ENCODE results near the gene INTS15. TPM values are rescaled to one million over a fixed set of nuclear protein-coding genes. Genes with fewer than 3 reads are reported as not detected.
"Not testable (repeated sequence)": the region's sequence is repeated elsewhere in the genome, so short reads cannot be mapped to it uniquely, and the experiment has no call there.

Gene INTS15
- polyA plus RNA-seq, 1 donor: 23.5 TPM

DNA sequence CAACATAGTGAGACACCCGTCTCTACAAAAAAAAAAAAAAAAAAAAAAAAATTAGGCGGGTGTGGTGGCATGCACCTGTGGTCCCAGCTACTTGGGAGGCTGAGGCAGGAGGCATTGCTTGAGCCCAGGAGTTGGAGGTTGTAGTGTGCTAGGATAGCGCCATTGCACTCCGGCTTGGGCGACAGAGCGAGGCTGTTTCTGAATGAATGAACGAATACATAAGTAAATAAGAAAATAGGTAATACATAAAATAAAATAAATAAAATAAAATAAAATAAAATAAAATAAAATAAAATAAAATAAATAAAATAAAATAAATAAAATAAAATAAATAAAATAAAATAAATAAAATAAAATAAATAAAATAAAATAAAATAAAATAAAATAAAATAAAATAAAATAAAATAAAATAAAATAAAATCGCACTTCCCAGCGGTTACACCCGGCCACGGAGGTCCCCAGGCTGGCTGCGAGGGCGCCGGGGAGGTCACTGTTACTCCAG, 12.9 kb upstream of the INTS15 start:
- DNase-seq (ENCODE audit: low read depth): not testable (repeated sequence)

DNA sequence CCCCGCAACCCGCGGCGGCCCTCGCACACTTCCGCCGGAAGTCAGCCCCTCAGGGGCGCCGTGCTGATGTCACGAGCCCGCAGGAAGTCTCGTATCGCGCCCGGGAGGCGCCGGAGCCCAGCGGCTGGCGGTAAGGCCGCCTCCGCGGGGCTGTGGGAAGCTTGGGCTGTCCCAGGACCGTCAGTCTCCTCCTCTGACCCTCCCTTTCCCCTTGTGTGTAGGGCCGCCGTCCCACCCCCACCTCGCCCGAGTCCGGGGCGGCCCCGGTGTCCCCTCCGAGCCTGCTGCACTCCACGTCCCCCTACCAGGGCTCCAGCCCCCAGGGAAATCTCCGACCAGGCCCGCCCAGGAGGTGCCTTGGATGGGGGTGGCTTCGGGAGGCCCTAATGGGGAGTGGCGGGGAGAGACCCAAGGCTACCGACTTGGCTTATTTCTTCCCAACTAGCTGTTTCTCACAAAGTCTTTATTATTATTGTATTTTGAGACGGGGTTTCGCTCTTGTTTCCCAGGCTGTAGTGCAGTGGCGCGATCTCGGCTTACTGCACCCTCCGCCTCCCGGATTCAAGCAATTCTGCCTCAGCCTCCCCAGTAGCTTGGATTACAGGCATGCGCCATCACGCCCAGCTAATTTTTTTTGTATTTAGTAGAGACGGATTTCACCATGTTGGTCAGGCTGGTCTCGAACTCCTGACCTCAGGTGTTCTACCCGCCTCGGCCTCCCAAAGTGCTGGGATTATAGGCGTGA, 12.3 kb upstream of the INTS15 start, which contains the start of gene ZDHHC4:
Gene ZDHHC4, plus strand, starts transcription at position 86 of the 745 bp plus-strand sequence. CDS start 3,108 bp downstream, outside the sequence.
- peak; percentile 77 for DNase-seq (ENCODE audit: low read depth)

DNA sequence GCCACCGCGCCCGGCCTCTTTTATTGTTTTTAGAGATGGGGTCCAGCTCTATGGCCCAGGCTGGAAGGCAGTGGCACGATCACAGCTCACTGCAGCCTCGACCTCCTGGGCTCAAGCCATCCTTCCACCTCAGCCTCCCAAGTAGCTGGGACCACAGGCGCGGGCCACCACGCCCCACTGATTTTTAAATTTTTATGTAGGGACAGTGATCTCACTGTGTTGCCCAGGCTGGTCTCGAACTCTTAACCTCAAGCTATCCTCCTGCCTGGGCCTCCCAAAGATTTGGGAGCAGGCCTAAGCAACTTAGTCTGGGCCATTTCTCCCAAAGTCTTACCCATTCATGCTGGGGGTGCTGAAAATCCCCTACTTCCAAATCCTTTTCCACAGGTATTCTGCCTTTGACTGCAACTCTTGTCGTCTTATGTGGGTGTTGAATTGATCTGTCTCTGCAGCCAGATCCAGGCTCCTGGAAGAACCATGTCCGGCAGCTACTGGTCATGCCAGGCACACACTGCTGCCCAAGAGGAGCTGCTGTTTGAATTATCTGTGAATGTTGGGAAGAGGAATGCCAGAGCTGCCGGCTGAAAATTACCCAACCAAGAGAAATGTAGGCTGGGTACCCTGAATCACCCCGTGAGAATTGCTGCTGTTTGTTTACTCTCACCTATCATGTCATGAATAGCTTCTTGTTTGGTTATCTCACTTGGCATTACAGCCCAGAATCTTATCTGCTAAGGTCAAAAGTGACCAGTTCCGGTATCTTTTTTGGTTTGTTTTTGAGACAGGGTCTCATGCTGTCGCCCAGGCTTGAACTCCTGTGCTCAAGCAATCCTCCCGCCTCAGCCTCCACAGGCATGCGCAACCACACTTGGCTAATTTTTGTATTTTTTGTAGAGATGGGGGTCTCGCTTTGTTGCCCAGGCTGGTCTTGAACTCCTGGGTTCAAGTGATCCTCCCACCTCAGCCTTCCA, 11.4 kb upstream of the INTS15 start:
- DNase-seq (ENCODE audit: low read depth): no peak

DNA sequence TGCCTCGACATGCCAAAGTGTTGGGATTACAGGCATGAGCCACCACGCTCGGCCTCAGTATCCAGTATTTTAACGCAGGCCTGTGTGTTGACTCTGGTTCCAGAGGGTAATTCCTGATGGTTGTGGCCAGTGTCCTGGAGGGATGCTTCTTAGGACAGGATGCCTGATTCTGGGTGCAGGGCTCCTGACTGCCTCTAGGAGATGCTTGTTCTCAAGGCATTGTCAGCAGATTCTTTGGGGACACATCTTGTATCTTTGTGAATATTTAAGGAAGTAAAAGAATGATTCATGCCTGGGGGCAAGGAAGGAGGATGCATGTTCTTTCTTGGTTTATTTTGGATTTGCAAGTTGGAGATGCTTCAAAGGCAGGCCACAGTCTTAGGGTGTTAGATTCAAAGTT, 10.4 kb upstream of the INTS15 start:
- DNase-seq (ENCODE audit: low read depth): no peak

DNA sequence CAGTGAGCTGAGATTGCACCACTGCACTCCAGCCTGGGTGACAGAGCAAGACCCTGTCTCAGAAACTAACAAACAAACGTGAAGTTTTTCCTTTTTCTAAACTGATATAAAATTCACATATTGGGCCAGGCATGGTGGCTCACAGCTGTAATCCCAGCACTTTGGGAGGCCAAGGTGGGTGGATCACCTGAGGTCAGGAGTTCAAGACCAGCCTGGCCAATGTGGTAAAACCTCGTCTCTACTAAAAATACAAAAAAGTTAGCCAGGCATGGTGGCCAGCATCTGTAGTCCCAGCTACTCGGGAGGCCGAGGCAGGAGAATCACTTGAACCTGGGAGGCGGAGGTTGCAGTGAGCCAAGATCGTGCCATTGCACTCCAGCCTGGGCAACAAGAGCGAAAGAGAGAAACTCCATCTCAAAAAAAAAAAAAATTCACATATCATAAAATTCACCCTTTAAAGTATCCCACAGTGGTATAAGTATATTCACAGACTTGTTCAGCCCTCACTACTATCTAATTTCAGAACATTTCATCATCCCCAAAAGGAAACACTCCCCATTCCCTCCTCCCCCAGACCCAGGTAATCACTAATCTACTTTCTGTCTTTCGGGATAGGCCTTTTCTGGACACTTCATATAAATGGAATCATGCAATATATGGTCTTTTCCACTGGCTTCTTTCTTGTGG, 3.9 kb upstream of the INTS15 start:
- not testable (repeated sequence) for DNase-seq (ENCODE audit: low read depth)

DNA sequence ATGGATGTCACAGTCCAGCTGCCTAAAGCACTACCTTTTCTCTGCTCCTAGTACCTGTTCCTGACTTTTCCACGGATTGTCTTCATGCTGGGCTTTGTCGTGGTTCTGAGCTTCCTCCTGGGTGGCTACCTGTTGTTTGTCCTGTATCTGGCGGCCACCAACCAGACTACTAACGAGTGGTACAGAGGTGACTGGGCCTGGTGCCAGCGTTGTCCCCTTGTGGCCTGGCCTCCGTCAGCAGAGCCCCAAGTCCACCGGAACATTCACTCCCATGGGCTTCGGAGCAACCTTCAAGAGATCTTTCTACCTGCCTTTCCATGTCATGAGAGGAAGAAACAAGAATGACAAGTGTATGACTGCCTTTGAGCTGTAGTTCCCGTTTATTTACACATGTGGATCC, 1.3 kb upstream of the INTS15 start:
- DNase-seq (ENCODE audit: low read depth): no peak

DNA sequence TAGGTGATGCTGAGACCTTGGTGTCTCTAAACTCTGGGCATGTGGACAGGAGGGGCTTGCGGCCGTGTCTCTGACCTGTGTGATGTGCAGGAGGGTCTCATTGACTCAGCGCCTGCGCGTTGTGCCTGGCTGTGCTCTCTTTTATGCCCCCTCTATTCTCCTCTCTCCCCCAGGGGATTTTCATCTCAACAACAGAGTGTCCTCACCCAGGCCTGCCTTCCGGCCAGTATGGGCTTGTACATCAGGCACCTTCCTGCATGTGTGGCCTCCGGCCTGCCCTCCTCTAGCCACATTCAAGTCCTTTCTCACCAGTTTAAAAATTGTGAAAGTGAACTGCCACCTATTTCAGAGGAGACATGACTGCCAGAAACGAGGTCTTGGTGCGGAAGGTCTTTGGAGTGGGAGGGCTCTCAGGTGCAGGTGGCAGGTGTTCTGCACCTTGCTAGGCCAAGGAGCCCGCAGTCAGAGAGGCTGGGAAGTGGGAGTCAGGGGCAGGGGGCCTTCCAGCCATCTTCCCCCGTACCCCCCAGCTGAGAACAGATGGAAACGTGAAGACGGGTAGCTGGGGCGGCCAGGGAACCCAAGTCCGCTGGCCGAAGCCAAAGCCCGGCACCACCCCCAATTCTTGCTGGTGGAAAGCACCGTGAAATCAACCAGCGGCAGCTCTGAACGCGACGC, 531 bp upstream of the INTS15 start:
- no peak for DNase-seq (ENCODE audit: low read depth)

DNA sequence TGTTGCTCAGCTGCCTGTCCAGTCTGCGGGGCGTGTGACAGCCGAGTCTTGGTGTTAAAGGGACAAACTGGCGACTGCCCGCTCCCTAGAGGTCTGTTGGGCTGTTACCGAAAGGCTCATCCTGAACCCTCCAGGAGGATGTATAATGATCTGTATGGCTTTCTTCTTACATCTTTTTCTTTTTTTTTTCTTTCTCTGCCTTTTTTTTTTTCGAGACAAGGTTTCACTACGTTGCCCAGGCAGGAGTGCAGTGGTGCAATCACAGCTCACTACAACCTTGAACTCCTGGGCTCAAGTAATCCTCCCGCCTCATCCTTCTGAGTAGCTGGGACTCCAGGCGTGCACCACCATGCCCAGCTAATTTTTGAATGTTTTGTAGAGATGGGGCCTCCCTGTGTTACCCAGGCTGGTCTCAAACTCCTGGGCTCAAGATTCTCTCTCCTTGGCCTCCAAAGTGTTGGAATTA, 857 bp downstream of the INTS15 start:
- no peak for DNase-seq (ENCODE audit: low read depth)

DNA sequence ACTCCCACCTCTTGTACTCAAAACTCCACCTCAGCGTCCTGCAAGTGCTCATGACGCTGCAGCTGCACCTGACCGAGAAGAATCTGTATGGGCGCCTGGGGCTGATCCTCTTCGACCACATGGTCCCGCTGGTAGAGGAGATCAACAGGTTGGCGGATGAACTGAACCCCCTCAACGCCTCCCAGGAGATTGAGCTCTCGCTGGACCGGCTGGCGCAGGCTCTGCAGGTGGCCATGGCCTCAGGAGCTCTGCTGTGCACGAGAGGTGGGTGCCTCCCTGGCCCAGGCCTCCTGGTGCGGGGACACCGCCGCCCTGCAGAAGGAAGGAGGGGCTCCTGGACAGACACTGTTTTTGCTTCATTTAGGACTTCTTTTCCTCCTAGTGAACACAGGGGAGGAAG, 10.3 kb downstream of the INTS15 start:
- no peak for DNase-seq (ENCODE audit: low read depth)

DNA sequence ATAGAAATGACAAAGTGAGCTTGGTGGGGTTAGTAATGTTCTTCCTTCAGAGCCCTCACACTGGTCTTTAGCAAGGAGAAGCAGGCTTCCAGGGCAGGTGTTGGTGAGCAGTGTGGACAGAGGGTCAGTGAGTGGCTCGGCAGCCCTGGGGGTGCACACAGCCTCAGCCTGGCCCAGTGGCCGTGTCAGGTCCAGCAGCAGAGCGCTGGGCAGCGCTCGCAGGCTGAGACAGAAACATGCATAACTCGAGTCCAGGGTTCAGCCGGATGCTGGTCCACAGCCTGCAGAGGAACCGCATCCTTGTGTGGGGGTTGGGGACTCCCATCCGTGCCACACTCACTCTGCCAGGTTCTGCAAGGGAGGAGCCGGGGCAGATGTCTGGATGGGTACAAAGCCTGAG, 14.6 kb downstream of the INTS15 start:
- DNase-seq (ENCODE audit: low read depth): no peak

DNA sequence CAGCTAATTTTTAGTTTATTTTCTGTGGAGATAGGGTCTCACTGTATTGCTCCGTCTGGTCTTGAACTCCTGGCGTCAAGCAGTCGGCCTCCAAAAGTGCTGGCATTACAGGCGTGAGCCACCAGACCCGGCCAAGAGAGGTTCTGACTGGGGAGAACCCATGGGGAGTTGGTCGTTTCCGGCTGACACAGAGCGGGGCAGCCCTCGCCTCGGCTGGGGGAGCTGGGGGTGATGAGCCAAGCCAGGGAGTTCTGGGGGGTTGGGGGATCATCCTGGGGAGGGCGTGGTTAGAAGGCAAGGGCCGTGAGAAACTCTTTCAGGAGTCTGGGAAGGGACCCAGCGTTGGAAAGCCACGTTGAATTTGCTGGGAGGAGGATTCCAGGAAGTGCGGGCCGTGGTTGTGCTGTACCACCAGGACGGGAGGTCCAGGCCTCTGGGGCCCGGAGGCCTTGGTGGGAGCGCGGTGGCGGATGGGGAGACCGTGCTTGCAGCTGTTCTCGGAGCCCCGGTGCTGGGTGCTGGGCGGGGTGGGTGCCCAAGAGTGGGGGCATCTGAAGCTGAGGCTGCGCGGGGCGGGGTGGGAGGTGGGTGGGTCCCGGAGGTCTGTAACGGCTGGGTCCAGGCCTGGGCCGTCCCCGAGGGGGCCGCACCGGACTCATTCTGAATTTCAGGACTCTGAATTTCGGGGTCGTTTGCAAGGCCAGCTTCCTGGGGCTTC, 17.2 kb downstream of the INTS15 start:
- no peak for DNase-seq (ENCODE audit: low read depth)

DNA sequence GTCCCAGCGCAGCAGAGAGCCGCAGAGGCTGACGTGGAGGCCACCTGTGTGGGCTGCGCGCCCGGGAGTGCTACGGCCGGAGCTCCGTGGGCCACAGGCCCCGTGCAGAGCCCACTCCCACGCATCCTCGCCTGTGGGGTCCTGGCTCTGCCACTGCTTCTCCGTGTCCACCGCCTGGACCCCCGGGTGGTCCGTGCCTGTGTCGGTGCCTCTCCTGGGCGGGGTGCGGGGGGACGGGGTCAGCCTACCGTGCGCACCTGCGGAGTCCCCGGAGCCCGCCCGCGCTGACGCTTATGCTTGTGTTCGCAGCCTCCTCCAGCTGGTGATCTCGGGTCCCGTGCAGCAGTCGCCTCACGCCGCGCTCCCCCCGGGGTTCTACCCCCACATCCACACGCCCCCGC, 17.8 kb downstream of the INTS15 start:
- no peak for DNase-seq (ENCODE audit: low read depth)

DNA sequence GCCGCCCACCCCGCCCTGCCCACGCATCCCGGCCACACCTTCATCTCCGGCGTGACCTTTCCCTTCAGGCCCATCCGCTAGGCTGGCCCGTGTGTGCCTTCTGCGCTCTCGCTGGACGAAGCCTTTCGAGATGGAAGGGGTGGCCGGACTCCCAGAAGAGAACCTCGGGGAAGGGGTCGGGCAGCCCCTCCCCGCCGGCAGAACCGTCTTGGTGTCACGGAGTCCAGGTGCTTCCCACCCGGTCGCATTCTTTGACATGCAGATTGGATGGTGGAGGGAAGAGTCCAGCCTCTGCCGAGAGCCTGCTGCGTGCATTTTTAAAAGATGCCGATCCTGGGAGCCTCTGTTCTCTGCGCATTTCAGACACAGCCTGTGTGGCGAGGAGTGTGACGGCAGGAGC, 18.3 kb downstream of the INTS15 start:
- no peak for DNase-seq (ENCODE audit: low read depth)

DNA sequence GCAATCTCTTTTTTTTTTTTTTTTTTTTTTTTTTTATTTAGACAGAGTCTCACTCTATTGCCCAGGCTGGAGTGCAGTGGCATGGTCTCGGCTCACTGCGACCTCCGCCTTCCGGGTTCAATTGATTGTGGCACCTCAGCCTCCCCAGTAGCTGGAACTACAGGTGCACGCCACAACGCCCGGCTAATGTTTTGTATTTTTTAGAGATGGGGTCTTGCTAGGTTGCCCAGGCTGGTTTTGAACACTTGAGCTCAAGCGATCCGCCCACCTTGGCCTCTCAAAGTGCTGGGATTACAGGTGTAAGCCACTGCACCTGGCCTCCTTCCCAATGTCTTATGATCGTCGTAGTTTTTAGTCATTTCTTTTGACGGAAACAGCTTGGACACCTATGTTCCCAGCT, 19.0 kb downstream of the INTS15 start:
- DNase-seq (ENCODE audit: low read depth): no peak

DNA sequence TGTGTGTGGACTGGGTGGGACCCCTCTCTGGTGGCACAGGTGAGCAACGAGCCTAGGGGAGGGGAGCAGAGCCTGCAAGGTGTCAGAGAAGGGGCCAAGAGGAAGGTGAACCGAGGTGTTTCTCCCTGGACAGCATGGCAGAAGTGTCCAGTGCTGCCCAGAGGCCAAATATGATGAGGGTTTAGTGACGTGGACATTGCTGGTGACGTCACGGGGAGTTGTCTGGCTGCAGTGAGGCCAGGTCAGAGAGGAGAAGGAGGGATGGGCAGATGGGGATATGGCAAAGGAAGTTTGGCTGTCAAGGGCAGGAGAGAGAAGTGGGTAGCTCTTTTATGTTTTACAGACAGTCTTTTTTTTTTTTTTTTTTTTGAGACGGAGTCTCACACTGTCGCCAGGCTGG, 23.0 kb downstream of the INTS15 start:
- DNase-seq (ENCODE audit: low read depth): no peak

DNA sequence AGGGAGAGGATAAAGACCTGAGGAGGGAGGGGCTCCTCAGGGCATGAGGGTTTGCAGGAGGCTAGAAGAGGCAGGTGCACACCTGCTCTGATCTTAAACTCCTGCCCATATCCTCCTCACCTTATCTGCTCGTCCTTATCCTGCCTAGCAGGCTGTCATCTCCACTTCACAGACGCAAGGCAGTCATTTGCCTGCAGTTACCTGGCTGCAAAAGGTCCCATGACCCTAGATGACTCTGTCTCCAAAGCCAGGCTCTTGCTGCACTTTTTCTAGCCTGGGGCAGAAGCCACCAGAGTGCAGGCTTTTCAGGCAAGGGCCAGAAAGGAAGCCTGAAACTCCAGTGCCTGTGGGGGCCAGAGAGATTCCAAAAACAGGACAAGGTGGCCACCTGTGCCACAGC, 23.9 kb downstream of the INTS15 start:
- DNase-seq (ENCODE audit: low read depth): no peak

DNA sequence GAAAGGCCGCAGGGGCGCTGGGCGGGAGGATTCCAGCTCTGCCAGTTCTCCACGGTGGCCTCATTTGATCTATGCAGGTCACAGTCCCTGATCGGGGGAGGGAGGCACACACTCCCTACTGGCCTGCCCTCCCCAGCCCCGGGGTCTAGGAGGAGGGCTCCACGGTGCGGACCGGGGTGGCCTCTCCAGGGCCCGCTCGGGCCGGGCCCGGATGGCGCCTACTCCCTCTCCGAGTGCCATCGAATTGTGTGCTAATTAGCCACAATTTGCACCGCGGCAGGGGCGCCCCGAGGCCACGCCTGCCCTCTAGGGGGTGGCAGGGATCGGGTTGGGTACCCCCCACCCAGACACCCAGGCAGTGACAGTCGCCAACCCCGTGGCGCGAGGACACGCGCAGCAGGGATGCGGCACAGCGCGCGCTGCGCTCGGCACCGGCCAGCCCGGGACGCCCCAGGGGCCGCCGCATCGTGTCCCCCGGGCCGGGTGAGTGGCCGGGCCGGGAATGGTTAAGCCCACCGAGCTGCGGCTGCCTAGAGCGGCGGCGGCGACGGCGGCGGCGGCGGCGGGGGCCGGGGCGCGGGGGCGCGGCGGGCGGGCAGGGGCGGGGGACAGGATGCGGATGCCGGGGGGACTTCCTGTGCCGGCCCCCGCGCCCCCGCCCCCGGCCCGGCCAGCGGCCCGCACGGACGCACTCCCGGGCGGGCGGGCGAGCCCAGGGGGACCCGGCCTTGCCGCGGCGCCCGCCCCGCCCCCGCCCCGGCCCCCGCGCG, 25.3 kb downstream of the INTS15 start, which contains the start of gene ZNF853:
Gene ZNF853, plus strand, starts transcription at position 658 of the 770 bp plus-strand sequence. CDS start 565 bp downstream, outside the sequence.
- no peak for DNase-seq (ENCODE audit: low read depth)

DNA sequence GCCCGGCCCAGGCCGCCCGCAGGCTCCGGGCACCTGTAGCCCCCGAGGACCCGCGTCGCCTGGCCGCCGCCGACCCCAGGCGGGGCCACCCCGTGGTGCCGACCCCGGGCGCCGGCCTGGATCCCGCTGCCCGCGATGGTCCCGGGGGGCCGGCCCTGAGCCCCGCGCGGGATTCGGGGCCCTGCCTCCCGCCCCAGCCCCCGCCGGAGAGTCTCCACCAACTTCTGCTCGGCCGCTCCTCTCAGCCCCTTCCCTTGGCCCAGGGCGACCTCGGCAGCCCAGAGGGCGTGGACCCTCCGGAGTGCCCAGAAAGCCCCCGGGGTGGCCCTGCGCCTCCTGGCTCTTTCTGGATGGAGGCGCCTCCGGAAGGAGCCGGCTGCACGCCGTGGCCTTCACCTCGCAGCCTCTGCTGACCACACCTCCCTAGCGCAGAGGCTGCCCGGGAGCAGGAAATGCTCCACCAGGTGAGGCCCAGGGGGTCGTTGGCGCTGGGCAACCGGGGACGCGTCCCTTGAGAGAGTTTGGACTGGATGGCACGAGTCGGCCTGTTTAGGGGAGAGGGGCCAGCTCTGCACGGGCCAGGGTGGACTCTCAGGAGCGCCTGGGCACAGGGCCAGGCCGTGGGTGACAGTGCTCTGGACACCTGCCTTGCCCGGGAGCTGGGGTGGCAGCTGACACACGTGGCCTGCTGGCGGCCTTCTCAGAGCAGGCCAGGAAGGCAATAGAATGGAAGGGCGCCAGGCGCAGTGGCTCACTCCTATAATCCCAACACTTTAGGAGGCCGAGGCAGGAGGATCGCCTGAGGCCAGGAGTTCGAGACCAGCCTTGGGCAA, 26.1 kb downstream of the INTS15 start:
- no peak for DNase-seq (ENCODE audit: low read depth)
